Endometrium (tissue), 2 donors: ENCODE measurements around the gene CSNK1G2.
"Not testable (repeated sequence)": the region's sequence is repeated elsewhere in the genome, so short reads cannot be mapped to it uniquely, and the experiment has no call there.

Experiments used
- FAIRE-seq: peaks from 2 replicates; lab custom pipeline; 2012; peaks lifted over from hg19 to GRCh38; lab: Jason Lieb, UNC
- donor health status: control.
- donor health status: control.

Gene CSNK1G2

DNA sequence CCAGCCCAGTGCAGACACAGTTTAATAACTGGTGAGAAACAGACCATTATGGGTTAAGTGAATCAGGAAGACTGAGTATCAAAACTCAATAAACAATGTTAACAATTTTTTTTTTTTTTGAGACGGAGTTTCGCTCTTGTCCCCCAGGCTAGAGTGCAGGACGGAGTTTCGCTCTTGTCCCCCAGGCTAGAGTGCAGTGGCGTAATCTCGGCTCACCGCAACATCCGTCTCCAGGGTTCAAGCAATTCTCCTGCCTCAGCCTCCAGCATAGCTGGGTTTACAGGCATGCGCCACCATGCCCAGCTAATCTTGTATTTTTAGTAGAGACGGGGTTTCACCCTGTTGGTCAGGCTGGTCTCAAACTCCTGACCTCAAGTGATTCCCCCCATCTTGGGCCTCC is 47.5 kb downstream of the CSNK1G2 start:
- not testable (repeated sequence) for FAIRE-seq

DNA sequence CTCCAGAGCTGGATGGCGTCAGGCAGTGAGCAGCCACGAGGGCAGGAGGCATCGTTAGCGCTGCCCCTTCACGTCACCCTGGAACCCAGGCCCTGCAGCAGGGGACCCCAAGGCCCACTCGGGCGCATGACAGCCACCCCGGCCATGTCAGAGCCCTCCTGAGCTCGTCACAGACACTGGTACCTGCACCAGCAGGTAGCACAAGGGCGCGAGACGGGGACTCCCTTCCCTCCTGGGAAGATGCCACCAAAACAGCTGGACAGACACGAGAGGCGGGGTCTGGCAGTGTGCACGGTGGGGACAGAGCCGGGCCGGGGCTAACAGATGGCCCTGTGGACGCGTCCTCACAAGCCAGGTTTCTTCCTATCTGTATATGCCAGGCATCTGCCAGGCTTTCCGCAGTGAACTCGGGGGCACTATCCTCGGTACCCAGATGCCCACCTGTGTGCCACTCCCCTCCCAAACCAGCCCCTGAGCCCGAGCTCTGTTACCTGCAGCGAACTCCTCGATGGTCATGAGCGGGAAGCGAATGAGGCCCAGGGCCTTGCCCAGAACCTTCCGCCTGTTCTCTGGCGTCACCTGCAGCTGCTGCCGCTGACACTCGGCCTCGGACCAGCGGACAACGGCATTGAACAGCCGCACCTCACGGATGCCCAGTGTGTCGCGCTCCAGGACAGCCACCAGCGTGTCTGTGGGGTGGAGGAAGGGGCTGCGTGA is 48.7 kb downstream of the CSNK1G2 start:
- no peak for FAIRE-seq

- no peak for FAIRE-seq
These were observed 49.5 kb downstream of the CSNK1G2 start for GRCh38 chr19:1990230-1991017.

DNA sequence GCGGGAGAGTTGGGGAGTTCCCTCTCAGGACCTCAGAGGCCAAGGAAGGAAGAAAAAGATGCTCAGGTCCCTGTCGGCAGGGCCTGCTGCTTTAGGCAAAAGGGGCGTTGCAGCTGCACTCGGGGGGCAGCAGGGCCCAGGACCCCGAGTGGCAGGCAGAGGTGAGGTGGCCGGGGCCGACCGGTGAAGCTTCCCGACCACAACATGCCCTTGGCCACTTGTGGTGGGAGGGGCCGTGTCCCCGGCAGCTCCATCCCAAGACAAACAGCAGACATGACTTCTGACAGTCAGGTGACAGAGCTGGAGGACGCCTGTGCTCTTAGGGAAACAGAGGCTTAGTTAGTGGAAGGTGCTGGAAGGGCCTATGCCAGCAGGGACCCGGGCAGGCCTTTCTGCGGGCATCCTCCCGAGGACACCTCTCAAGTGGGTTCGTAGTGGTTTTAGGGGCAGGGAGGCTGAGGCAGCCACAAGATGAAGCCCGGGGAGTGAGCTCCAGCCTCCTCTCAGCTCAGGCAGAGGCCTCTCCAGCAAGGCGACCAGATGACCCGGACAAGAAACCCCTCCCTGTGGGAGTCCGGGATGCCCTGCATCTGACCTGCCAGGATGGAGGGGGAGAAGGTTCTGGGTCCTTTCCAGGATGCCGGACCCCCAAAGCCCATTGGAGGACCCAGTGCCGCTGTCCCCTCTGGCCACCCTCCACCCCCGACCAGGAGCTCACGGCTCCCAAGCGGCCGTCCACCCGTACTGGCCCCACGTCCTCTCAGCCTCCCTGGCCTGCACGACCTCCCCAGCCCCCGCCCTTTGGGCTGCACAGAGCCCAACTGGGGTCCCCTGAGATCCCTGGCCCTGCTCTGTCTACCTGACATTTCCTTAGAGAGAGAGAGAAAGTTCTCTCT is 50.3 kb downstream of the CSNK1G2 start:
- FAIRE-seq, result no peak

DNA sequence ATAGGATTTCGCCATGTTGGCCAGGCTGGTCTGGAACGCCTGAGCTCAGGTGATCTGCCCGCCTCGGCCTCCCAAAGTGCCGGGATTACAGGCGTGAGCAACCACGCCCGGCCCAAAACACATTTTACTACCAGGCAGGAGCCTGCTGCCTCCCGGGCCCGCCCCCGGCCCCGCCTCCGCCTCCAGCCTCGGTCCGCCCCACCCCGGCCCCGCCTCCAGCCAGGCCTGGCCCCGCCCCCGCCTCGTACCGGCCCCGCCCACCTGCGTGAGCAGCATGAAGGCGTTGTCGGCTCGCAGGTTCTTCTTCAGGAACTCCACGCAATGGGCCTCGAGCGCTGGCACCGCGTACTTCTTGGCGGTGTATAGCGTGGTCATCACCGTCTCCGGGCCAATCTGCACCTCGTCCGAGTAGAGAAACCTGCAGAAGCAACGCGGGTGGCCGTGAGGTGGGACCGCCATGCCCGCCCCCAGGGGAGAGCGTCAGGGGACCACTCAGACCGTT is 51.8 kb downstream of the CSNK1G2 start:
- no peak for FAIRE-seq

DNA sequence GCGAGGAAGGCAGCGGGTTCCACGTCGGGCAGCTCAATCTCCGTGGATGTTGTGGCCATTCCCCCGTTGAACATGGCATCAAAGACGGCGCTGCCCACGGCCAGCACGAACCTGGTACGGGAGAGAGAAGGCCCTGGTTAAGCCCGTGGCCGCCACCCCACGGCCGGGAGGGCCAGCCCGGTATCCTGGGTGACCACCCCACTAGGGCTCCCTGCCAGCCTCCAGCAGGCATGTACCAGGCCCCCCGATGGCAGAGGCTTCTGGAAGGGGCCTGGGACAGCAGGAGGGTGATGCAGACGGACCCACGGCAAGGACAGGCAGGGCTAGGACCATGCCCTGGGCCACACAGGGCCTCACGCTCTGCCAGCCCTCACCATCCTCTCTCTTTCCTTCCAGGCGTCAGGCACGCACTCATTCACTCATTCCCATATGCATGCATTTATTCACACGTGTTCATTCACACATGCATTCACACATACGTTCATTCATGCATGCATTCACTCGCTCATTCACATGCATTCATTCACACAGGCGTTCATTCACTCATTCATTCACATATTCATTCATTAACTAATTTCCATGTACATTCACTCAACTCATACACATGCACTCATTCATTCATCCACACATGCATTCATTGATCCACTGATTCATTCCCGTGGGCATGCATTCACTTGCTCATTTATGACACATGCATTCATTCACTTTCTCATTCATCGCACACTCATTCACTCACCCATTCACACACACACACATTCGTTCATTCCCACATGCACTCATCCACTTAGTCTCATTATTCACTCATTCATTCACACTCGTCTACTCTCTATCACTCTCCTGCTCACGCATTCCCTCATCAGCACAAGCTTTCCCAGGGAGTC is 56.6 kb downstream of the CSNK1G2 start:
- no peak for FAIRE-seq

- FAIRE-seq, result no peak
These were observed 58.0 kb downstream of the CSNK1G2 start for GRCh38 chr19:1998712-1999708.

- FAIRE-seq, result no peak
These were observed 59.0 kb downstream of the CSNK1G2 start for GRCh38 chr19:1999856-2000515.

DNA sequence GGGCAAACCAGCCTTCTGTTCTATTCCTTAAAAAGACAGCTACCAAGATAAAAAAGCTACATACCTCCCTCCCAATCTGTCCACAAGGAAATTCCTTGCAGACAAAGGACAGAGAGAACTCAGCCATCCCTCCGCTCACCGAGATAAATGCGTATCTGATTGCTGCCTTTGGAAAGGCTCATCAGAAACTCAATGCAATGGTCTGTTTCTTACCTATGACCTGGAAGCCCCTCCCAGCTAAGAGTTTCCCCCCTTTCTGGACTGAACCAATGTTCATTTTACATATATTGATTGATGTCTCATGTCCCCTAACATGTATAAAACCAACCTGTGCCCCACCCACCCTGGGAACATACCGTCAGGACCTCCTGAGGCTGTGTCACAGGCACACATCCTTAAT is 62.9 kb downstream of the CSNK1G2 start:
- no peak for FAIRE-seq

GRCh38 chr19:2010135-2010668 is 69.2 kb downstream of the CSNK1G2 start:
- FAIRE-seq, result no peak

DNA sequence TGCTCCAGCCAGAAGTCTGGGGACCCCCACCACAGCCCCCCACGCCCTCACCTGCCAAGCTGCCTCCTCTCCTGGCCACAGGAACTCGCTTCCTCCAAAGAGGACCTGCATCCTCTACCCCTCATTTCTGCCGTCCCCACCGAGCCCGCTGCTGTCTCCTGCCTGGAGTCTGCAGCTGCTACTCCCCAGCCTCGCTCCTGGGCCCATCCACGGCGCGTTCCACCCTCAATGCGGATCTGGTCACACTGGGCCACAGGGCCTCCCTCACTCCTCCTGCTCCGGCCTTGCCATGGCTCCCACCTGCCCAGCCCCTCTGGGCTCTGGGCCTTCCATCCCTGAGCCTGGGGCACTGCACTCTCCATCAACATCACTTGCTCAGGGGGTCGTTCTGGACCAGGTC is 70.2 kb downstream of the CSNK1G2 start:
- no peak for FAIRE-seq

- no peak for FAIRE-seq
These were observed 72.1 kb downstream of the CSNK1G2 start for GRCh38 chr19:2012941-2013682.

DNA sequence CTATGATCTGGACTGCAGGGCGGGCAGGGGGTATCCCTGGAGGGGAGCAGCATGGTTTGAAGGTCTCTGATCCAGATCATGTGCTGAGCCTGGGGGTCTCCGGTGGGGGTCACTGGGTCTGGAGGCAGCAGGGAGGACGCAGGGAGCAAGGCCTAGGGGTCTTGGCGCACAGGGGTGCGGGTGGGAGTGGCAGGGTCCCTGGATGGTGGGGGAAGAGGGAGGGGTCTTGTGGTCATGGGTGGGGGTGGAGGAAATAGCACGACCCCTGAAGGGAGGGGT is 72.7 kb downstream of the CSNK1G2 start:
- no peak for FAIRE-seq

DNA sequence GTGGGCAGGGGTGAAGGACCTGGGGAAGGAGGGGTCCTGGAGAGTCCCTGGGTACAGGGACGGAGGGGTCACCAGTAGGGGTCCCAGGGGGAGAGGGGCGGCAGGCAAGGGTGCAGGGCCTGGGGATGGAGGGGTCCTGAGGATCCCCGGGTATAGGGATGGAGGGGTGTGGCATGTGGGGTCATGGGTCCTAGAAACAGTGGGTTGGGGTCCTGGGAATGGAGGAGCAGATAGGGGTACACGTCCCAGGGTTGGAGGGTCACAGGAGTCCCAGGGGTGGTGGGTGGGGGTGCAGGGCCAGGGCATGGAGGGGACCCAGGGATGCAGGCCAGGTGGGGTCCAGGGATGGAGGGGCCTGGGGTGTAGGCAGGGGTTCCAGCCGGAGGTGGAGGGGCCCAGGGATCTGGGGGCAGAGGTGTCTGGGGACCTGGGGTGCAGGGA is 73.2 kb downstream of the CSNK1G2 start:
- FAIRE-seq, result no peak

- no peak for FAIRE-seq
These were observed 74.0 kb downstream of the CSNK1G2 start for GRCh38 chr19:2014731-2015607.

- FAIRE-seq, result no peak
These were observed 74.6 kb downstream of the CSNK1G2 start, which contains the start of gene BTBD2 for GRCh38 chr19:2015608-2015950. BTBD2 (minus strand) TSS chr19:2015714; CDS start chr19:2015703, 11 bp downstream.

DNA sequence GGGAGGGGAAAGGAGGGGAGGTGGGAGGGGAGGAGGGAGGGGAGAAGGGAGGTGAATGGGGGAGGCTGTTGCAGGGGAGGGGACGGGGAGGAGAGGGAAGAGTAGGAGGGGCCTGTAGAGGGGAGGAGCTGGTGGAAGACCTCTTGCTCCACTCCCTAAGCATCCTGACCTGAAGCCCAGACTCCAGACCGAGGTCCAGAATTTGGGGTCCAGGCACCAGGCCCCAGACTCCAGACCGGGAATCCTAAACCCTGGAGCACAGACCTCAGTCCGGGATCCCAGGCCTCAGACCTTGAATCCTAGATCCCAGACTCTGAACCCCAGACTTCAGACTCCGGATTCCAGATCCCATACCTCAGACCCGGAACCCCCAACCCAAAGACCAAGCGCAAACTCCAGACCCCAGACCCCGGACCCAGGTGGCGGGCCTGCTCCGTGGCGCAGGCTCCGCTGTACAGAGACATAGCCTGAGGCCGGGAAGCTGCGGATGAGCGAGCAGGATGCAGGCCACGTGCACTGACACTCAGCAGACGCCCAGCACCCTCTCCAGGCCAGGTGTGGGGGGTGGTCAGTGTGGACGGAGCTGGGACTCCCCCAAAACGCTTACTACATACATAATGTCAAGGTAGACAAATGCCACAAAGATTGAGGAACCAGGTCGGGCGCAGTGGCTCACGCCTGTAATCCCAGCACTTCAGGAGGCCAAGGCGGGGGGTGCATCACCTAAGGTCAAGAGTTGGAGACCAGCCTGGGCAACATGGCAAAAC is 75.3 kb downstream of the CSNK1G2 start:
- FAIRE-seq, result no peak
